GM12874 (cell line): ENCODE data around the gene LGMN.

Experiments
- CTCF ChIP-seq: IDR thresholded peaks from 2 replicates; pipeline ENCODE4 v1.5.1; 2011; ENCODE audit warnings: low read depth, mild to moderate bottlenecking, control low read depth, low read length, moderate library complexity; ENCODE audit not compliant: insufficient read depth

The LGMN gene

GRCh38 chr14:92726135-92726932, 22.1 kb downstream of the LGMN start:
- no peak for TF ChIP-seq CTCF

DNA sequence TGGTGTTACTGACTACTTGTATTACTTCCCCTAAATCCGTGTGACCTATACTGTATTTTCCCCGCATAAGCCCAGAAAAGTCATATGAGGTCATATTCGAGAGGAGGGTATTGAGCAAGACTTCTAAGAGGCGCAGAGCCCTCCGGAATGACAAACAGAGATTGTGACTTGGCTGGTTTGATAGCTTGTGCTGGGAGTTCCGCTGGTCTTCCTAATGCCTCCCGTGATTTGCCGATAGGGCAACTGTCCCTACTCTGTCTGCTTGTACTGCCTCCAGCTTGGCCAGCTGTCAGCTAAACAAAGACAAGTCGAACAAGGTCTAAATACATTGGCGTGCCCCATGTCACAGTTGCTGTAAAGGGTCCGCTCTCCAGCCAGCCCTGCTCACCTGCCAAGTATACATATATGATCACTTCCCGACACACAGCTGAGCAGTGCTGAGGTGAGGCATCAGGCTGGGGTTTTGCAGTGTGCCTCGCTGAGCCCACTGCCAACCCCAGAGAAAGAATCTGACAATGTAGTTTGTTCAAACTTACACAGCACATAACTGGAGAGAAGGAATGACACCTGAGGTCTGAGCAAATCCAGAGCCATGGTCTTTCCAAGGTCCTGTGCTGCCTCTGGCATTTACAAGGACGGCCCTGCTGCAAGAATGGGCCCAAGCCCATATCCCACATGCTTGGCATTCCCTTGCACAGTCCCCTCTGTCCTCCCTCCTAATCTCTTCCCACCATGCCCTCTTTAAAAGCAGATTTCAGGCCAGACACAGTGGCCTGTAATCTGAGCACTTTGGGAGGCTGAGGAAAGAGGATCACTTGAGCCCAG, 23.7 kb downstream of the LGMN start:
- TF ChIP-seq CTCF = no peak

DNA sequence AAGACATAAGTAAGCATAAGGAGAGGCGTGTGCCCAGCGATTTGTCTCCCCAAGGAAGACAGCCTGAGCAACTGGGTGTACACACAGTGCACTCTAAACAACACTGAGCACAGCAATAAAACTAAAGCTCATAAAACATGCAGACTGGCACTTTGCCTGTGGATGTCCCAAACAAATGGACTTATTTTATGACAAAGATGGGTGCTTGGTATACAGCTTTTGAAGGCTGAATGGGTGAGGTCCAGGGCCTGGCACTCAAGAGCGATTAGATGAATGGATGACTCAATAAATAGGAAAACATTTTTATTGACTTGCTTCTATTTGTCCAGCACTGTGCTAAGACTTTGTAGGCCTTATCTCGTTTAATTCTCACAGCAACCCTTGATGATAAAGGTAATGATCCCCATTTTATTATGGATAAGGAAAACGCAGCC, 28.5 kb downstream of the LGMN start:
- TF ChIP-seq CTCF = no peak

GRCh38 chr14:92719421-92719820, 29.0 kb downstream of the LGMN start:
- no peak for TF ChIP-seq CTCF

- no peak for TF ChIP-seq CTCF
These were observed 29.8 kb downstream of the LGMN start for GRCh38 chr14:92718664-92719063.

GRCh38 chr14:92717571-92718042, 30.8 kb downstream of the LGMN start:
- no peak for TF ChIP-seq CTCF

DNA sequence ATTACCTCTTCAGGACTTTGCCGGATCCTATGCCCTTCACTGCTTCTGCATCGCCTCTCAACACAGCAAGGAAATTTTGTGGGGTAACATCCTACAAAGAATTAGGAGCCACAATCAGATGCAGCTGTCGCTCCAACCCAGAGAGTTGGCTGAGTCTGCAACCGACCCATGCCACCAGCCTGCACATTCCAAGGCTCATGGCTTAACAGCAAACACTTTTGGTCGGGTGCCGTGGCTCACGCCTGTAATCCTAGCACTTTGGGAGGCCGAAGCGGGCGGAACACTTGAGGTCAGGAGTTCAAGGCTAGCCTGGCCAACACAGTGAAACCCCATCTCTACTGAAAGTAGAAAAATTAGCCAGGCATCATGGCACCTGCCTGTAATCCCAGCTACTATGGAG, 32.3 kb downstream of the LGMN start:
- TF ChIP-seq CTCF = no peak
